Chondrocyte (in vitro differentiated cells): ENCODE measurements around the gene GNG2. TPM values are rescaled to one million over a fixed set of nuclear protein-coding genes. Genes with fewer than 3 reads are reported as not detected.

Experiments used
- DNase-seq: peaks from one replicate; pipeline ENCODE4 v3.0.0; 2021; ENCODE audit warnings: mixed read lengths, low spot score
- H3K27ac Mint-ChIP-seq: one replicate; pipeline ENCODE4 v1.8.0; 2021; ENCODE audit warnings: mild to moderate bottlenecking, moderate library complexity, mixed read lengths; ENCODE audit not compliant: unreplicated experiment
- H3K27me3 Mint-ChIP-seq: 2 replicates; pipeline ENCODE4 v1.8.0; 2021; ENCODE audit warnings: low read depth, mixed read lengths
- H3K36me3 Mint-ChIP-seq: 2 replicates; pipeline ENCODE4 v1.8.0; 2021; ENCODE audit warnings: low read depth, mixed read lengths
- H3K4me1 Mint-ChIP-seq: 2 replicates; pipeline ENCODE4 v1.8.0; 2021; ENCODE audit warnings: low read depth, mild to moderate bottlenecking, mixed read lengths
- H3K4me3 Mint-ChIP-seq: one replicate; pipeline ENCODE4 v1.8.0; 2021; ENCODE audit warnings: mild to moderate bottlenecking, moderate library complexity, mixed read lengths; ENCODE audit not compliant: unreplicated experiment
- H3K9me3 Mint-ChIP-seq: 2 replicates; pipeline ENCODE4 v1.8.0; 2021; ENCODE audit warnings: low read depth, mixed read lengths
- total RNA-seq: library from RNA; stranded (reverse); gene quantifications from 3 replicates; pipeline ENCODE4 v1.2.1, GENCODE V29; 2021
- TF ChIP-seq, protein P1 (sequence below): fragments of 200-600 bp; sonication (generic); IDR thresholded peaks from 2 replicates; pipeline ENCODE4 v1.5.0; 2021; ENCODE audit warnings: antibody characterized with exemption, mild to moderate bottlenecking, moderate library complexity

Gene GNG2
- total RNA-seq, 1 donor from 2014 or later = 2.4 TPM

DNA sequence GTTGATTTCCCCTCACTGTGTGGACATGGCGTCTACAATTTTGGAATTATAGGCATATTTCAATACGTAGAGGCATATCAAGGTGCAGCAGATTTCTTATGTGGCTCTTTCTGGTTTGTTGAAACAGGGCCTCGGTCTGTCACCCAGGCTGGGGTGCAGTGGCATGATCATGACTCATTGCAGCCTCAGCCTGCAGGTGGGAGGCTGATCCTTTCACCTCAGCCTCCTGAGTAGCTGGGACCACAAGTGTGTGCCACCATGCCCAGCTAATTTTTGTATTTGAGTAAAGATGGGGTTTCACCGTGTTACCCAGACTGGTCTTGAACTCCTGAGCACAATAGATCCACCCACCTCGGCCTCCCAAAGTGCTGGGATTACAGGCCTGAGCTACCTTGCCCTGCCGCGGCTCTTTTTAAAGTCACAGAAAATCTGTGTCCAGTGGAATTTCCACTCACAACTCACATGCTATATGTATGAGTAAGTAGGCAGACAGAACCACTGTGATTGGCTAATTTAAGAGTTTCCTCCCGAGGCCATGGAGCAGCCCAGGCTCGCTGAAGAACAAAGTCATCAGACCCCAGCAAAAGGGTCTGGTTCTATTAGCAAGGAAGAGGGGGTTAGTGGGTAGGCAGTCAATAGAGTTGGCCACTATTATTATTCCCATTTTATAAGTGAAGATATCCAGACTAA is 9.1 kb downstream of the GNG2 start:
- Mint-ChIP-seq H3K27me3 (no peaks in the 10 kb centered on the region), H3K4me1 (peaks cover 11% of the 10 kb centered on the region), H3K9me3 (no peaks in the 10 kb centered on the region), H3K27ac (no peak overlapping the region), H3K4me3 (no peak overlapping the region), H3K36me3 (no peaks in the 10 kb centered on the region)
- TF ChIP-seq, protein P1, sequence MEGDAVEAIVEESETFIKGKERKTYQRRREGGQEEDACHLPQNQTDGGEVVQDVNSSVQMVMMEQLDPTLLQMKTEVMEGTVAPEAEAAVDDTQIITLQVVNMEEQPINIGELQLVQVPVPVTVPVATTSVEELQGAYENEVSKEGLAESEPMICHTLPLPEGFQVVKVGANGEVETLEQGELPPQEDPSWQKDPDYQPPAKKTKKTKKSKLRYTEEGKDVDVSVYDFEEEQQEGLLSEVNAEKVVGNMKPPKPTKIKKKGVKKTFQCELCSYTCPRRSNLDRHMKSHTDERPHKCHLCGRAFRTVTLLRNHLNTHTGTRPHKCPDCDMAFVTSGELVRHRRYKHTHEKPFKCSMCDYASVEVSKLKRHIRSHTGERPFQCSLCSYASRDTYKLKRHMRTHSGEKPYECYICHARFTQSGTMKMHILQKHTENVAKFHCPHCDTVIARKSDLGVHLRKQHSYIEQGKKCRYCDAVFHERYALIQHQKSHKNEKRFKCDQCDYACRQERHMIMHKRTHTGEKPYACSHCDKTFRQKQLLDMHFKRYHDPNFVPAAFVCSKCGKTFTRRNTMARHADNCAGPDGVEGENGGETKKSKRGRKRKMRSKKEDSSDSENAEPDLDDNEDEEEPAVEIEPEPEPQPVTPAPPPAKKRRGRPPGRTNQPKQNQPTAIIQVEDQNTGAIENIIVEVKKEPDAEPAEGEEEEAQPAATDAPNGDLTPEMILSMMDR = no peak
- DNase-seq = no peak

- no peak overlapping the region for H3K27ac Mint-ChIP-seq
- H3K4me3 Mint-ChIP-seq = no peak overlapping the region
- H3K4me1 Mint-ChIP-seq = peaks cover 11% of the 10 kb centered on the region
- TF ChIP-seq, protein P1 = no peak
- DNase-seq = no peak
- no peaks in the 10 kb centered on the region for H3K9me3 Mint-ChIP-seq
- no peaks in the 10 kb centered on the region for H3K36me3 Mint-ChIP-seq
- H3K27me3 Mint-ChIP-seq = no peaks in the 10 kb centered on the region
These were observed 10.2 kb downstream of the GNG2 start for GRCh38 chr14:51870606-51871005.

- no peak for DNase-seq
- no peaks in the 10 kb centered on the region for H3K9me3 Mint-ChIP-seq
- H3K4me3 Mint-ChIP-seq = no peak overlapping the region
- H3K27ac Mint-ChIP-seq = no peak overlapping the region
- H3K27me3 Mint-ChIP-seq = no peaks in the 10 kb centered on the region
- H3K36me3 Mint-ChIP-seq = no peaks in the 10 kb centered on the region
- H3K4me1 Mint-ChIP-seq = peaks cover 11% of the 10 kb centered on the region
- TF ChIP-seq, protein P1 = no peak
These were observed 11.4 kb downstream of the GNG2 start for GRCh38 chr14:51871846-51872245.

GRCh38 chr14:51872396-51872795 is 12.0 kb downstream of the GNG2 start:
- Mint-ChIP-seq H3K4me3 (no peak overlapping the region), H3K27ac (no peak overlapping the region), H3K9me3 (no peaks in the 10 kb centered on the region), H3K36me3 (no peaks in the 10 kb centered on the region), H3K27me3 (no peaks in the 10 kb centered on the region), H3K4me1 (peaks cover 11% of the 10 kb centered on the region)
- DNase-seq = no peak
- TF ChIP-seq, protein P1 = no peak

DNA sequence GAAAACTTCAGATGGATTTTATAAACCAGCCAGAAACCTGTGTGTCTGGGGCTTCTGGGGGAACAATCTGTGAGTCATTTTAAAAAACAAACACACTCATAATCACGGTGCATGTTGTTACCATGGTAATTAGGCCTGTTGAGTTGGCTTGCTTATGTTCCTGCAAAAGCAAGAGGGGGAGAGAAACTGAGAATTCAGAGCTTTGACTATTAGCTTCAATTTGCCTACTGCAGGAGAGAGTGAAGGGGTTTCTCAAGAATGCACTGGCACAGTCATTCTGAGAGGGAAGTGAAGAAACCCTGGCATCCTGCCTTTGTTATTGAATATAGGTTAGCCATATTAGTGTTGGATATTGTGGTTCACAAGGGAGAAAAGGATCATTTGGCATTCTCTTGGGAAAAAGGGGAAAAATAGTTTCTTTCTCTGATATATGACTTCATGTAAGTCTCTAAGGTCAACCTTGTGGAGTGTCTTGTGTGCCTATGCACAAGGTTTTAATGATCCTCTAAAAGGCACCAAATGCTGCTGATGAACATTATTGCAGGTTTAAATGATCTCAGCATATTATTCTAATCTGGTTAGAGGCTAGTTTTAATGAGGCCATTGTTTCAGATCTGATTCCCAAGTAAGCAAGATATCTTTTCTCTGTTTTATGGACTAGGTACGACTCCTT is 12.9 kb downstream of the GNG2 start:
- H3K4me1 Mint-ChIP-seq = peaks cover 11% of the 10 kb centered on the region
- H3K9me3 Mint-ChIP-seq = no peaks in the 10 kb centered on the region
- no peaks in the 10 kb centered on the region for H3K27me3 Mint-ChIP-seq
- TF ChIP-seq, protein P1 = no peak
- peak overlapping the region; percentile 72 for H3K27ac Mint-ChIP-seq
- no peak for DNase-seq
- no peak overlapping the region for H3K4me3 Mint-ChIP-seq
- H3K36me3 Mint-ChIP-seq = no peaks in the 10 kb centered on the region
